Neural progenitor cell (in vitro differentiated cells): ENCODE measurements around the gene PRLR.

Experiments used
- EZH2 ChIP-seq: fragments of 200-600 bp; sonication (generic); IDR thresholded peaks from 2 replicates; pipeline ENCODE4 v1.6.1; 2017; ENCODE audit warnings: antibody characterized with exemption, mild to moderate bottlenecking, moderate library complexity
- TF ChIP-seq, protein P1 (sequence below): fragments of 200-600 bp; sonication (generic); IDR thresholded peaks from 2 replicates; pipeline ENCODE4 v1.5.1; 2017; ENCODE audit warnings: antibody characterized with exemption, mild to moderate bottlenecking

GRCh38 chr5:35044649-35045048, 185.6 kb downstream of the PRLR start:
- TF ChIP-seq, protein P1, sequence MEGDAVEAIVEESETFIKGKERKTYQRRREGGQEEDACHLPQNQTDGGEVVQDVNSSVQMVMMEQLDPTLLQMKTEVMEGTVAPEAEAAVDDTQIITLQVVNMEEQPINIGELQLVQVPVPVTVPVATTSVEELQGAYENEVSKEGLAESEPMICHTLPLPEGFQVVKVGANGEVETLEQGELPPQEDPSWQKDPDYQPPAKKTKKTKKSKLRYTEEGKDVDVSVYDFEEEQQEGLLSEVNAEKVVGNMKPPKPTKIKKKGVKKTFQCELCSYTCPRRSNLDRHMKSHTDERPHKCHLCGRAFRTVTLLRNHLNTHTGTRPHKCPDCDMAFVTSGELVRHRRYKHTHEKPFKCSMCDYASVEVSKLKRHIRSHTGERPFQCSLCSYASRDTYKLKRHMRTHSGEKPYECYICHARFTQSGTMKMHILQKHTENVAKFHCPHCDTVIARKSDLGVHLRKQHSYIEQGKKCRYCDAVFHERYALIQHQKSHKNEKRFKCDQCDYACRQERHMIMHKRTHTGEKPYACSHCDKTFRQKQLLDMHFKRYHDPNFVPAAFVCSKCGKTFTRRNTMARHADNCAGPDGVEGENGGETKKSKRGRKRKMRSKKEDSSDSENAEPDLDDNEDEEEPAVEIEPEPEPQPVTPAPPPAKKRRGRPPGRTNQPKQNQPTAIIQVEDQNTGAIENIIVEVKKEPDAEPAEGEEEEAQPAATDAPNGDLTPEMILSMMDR: no peak
- TF ChIP-seq EZH2: no peak
